ENCODE results near the gene COL8A1. TPM values are rescaled to one million over a fixed set of nuclear protein-coding genes. Genes with fewer than 3 reads are reported as not detected.

COL8A1 gene
- total and polyA plus RNA-seq, 10 of the 15 experiments (the other 5 are each of a cell fraction or from before 2014, with no cell fraction given), result 0.04 to 0.73 (median 0.10) TPM; not detected in 5

DNA sequence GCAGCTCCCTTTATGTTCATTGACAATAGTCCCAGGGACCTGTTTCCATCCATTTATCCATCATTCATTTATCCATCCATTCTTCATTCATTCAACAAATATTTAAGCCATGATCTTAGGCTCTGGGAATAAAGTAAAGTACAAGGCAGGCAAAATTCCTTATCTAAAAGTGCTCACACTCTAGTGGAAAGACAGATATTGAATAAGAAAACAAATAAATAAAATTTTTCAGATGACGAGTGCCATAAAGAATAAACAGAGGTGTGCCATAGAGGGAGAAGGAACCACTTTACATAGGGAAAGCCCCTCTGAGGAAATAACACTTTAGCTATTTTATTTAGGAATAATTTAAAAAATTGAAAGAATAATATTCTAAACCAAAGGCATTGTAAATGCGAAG lies 76.2 kb downstream of the COL8A1 start:
- no peaks in the 10 kb centered on the region for H3K4me1 ChIP-seq (ENCODE audit: control insufficient read depth, insufficient read depth, low read length)
- H3K36me3 ChIP-seq (ENCODE audit: control insufficient read depth in 2 of 2, insufficient read depth in 2 of 2, low read length in 1 of 2), result no peaks in the 10 kb centered on the region
- intact Hi-C loops (cut with micrococcal nuclease; ENCODE audit: unreplicated experiment), result no loop called here
- RAD21 ChIA-PET (ENCODE audit: unreplicated experiment), result no interaction called here
- no peaks in the 10 kb centered on the region for H3K79me2 ChIP-seq (ENCODE audit: control insufficient read depth, insufficient read depth, low read length)
- BruUV-seq (replicated peaks), result no TSS peak
- POLR2A ChIA-PET, result interaction anchor here (1.0 kb wide), 1 partner anchor 12 kb away, joined by 3 read pairs; no protein-coding TSS in a partner anchor
- H2AFZ ChIP-seq (ENCODE audit: control insufficient read depth, low read depth, low read length), result no peak overlapping the region
- DNase-seq (ENCODE audit: low read depth, low spot score) (no peak), ATAC-seq (no peak), FAIRE-seq (no peak)
- no peaks in the 10 kb centered on the region; a peak in 2 of 4 replicates for H3K27me3 ChIP-seq (replicated peaks in 1 of 2; ENCODE audit: control insufficient read depth in 2 of 2, insufficient read depth in 2 of 2, low read length in 1 of 2)
- 32% methylated on average over 2 of the region's 2 CpGs for WGBS (ENCODE audit: insufficient coverage, insufficient replicate concordance, low lambda C conversion rate, missing lambda C conversion rate)
- no peaks in the 10 kb centered on the region for H4K20me1 ChIP-seq (ENCODE audit: control insufficient read depth, insufficient read depth)
- CTCF ChIA-PET, result interaction anchor here (1.0 kb wide), 1 partner anchor 27 kb away, joined by 3 read pairs; no protein-coding TSS in a partner anchor
- no peaks in the 10 kb centered on the region for H3K9me3 ChIP-seq (replicated peaks; ENCODE audit: control insufficient read depth, insufficient read depth, low read length)
- H3K9ac ChIP-seq (ENCODE audit: control insufficient read depth, insufficient read depth, low read length), result no peak overlapping the region
- H3K4me3 ChIP-seq, result no peak overlapping the region
- in situ Hi-C loops (cut with MboI), result no loop called here
- no peak overlapping the region for H3K27ac ChIP-seq (ENCODE audit: control insufficient read depth, insufficient read depth)
- SMC1A ChIA-PET (ENCODE audit: uncharacterized antibody, unreplicated experiment), result no interaction called here
- no peak overlapping the region for H3K4me2 ChIP-seq (ENCODE audit: control insufficient read depth, insufficient read depth)
- TF ChIP-seq MYC (IDR thresholded peaks at IDR 0.05; ENCODE audit: insufficient read depth, insufficient read length, insufficient replicate concordance, low read length, severe bottlenecking), result no peak
- TF ChIP-seq MTA2 (IDR thresholded peaks at IDR 0.05; ENCODE audit: low read depth), result no peak
- TF ChIP-seq TCF12 (IDR thresholded peaks at IDR 0.05; ENCODE audit: low read depth, low read length), result no peak
- no peak for TF ChIP-seq LARP7 (IDR thresholded peaks at IDR 0.05)
- no peak for TF ChIP-seq REST (IDR thresholded peaks at IDR 0.05; ENCODE audit: low read depth, low read length)
- no peak for TF ChIP-seq SPI1 (IDR thresholded peaks at IDR 0.05; ENCODE audit: borderline replicate concordance, insufficient read depth, low read depth, low read length)
- no peak for TF ChIP-seq ZNF592 (IDR thresholded peaks at IDR 0.05)
- TF ChIP-seq SRF (IDR thresholded peaks at IDR 0.05; ENCODE audit: low read depth in 2 of 2, low read length in 2 of 2), result no peak
- TF ChIP-seq CREB1 (IDR thresholded peaks at IDR 0.05; ENCODE audit: low read depth), result no peak
- no peak for TF ChIP-seq EED (IDR thresholded peaks at IDR 0.05; ENCODE audit: low read depth)
- TF ChIP-seq, protein P1, sequence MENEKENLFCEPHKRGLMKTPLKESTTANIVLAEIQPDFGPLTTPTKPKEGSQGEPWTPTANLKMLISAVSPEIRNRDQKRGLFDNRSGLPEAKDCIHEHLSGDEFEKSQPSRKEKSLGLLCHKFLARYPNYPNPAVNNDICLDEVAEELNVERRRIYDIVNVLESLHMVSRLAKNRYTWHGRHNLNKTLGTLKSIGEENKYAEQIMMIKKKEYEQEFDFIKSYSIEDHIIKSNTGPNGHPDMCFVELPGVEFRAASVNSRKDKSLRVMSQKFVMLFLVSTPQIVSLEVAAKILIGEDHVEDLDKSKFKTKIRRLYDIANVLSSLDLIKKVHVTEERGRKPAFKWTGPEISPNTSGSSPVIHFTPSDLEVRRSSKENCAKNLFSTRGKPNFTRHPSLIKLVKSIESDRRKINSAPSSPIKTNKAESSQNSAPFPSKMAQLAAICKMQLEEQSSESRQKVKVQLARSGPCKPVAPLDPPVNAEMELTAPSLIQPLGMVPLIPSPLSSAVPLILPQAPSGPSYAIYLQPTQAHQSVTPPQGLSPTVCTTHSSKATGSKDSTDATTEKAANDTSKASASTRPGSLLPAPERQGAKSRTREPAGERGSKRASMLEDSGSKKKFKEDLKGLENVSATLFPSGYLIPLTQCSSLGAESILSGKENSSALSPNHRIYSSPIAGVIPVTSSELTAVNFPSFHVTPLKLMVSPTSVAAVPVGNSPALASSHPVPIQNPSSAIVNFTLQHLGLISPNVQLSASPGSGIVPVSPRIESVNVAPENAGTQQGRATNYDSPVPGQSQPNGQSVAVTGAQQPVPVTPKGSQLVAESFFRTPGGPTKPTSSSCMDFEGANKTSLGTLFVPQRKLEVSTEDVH (IDR thresholded peaks at IDR 0.05; ENCODE audit: low read depth, partially characterized antibody), result no peak
- TF ChIP-seq JUND (IDR thresholded peaks at IDR 0.05; ENCODE audit: low read depth, low read length), result no peak
- TF ChIP-seq NFXL1 (IDR thresholded peaks at IDR 0.05; ENCODE audit: borderline replicate concordance), result no peak

Data from GM12878 (cell line).